ENCODE measurements around the gene UBE2O. TPM values are rescaled to one million over a fixed set of nuclear protein-coding genes. Genes with fewer than 3 reads are reported as not detected.

Gene UBE2O
- total and polyA plus RNA-seq, 2 experiments from 2014 or later, result 30.4 to 79.4 TPM

- Histone ChIP-seq H3K27me3 (ENCODE audit: insufficient read depth) (no peaks in the 10 kb centered on the region), H3F3A (replicated peaks; ENCODE audit: low read depth) (no peaks in the 10 kb centered on the region), H3K27ac (ENCODE audit: low read depth) (no peak overlapping the region), H3K4me3 (no peak overlapping the region), H3K79me2 (replicated peaks; ENCODE audit: insufficient read depth) (no peaks in the 10 kb centered on the region), H3K9me2 (ENCODE audit: insufficient read depth) (no peaks in the 10 kb centered on the region), H3K36me3 (ENCODE audit: insufficient read depth) (no peaks in the 10 kb centered on the region), H2AFZ (no peak overlapping the region), H3K4me1 (ENCODE audit: insufficient read depth) (no peaks in the 10 kb centered on the region), H3K4me2 (no peak overlapping the region), H4K20me1 (replicated peaks; ENCODE audit: insufficient read depth) (no peaks in the 10 kb centered on the region)
- ATAC-seq, result no peak
- Mint-ChIP-seq H3K27me3 (ENCODE audit: insufficient read depth, low read depth, poor library complexity) (peaks cover 9% of the 10 kb centered on the region), H3K9me3 (no peaks in the 10 kb centered on the region), H3K27ac (no peak overlapping the region), H3K4me1 (no peaks in the 10 kb centered on the region; the same call in 2 of the 3 replicates), H3K4me3 (no peak overlapping the region), H3K36me3 (ENCODE audit: low read depth) (no peaks in the 10 kb centered on the region; the same call in 2 of the 3 replicates)
- DNase-seq (ENCODE audit: low spot score), result no peak
- TF ChIP-seq ZNF462 (CRISPR knock-in tag; IDR thresholded peaks at IDR 0.05) (no peak), NANOG (IDR thresholded peaks at IDR 0.05; ENCODE audit: borderline replicate concordance) (no peak), EZH2phosphoT487 (IDR thresholded peaks at IDR 0.05; ENCODE audit: unreplicated experiment) (no peak), REST (IDR thresholded peaks at IDR 0.05; ENCODE audit: unreplicated experiment) (no peak), EZH2 (IDR thresholded peaks at IDR 0.05; ENCODE audit: low read depth, unreplicated experiment) (no peak)
Observed at GRCh38 chr17:76481071-76481655, 28.2 kb upstream of the UBE2O start.

Data from GM23338 (cell line).